Hepatic stellate cell (primary cell): ENCODE results near the gene PRKACG.
A peak's percentile ranks its signal among the peaks of the same experiment; 100 is the strongest.
"Not testable (repeated sequence)": the region's sequence is repeated elsewhere in the genome, so short reads cannot be mapped to it uniquely, and the experiment has no call there.

Experiments
- DNase-seq: peaks from one replicate; pipeline ENCODE4 v3.0.0; 2011; ENCODE audit warnings: low spot score

PRKACG gene

GRCh38 chr9:69014013-69014412, at the start of gene PRKACG:
TSS of gene PRKACG (minus strand) at chr9:69014113. CDS start at chr9:69014092, 21 bp downstream.
- no peak for DNase-seq

GRCh38 chr9:69062195-69062594, 48.3 kb upstream of the PRKACG start:
- no peak for DNase-seq

- no peak for DNase-seq
Observed at GRCh38 chr9:69060766-69061165, 46.9 kb upstream of the PRKACG start.

GRCh38 chr9:69058101-69058500, 44.2 kb upstream of the PRKACG start:
- no peak for DNase-seq

- DNase-seq: no peak
Observed at GRCh38 chr9:69056191-69056815, 42.4 kb upstream of the PRKACG start.

- DNase-seq: no peak
Observed at GRCh38 chr9:69054989-69055388, 41.1 kb upstream of the PRKACG start.

GRCh38 chr9:69050936-69051335, 37.0 kb upstream of the PRKACG start:
- DNase-seq: not testable (repeated sequence)

- DNase-seq: no peak
Observed at GRCh38 chr9:69049094-69049493, 35.2 kb upstream of the PRKACG start.

- no peak for DNase-seq
Observed at GRCh38 chr9:69047371-69047770, 33.5 kb upstream of the PRKACG start.

- DNase-seq: no peak
Observed at GRCh38 chr9:69046723-69047122, 32.8 kb upstream of the PRKACG start.

GRCh38 chr9:69045821-69046220, 31.9 kb upstream of the PRKACG start:
- no peak for DNase-seq

- DNase-seq: peak; percentile 25
Observed at GRCh38 chr9:69044240-69045219, 30.6 kb upstream of the PRKACG start.

GRCh38 chr9:69040646-69041045, 26.7 kb upstream of the PRKACG start:
- DNase-seq: no peak

- no peak for DNase-seq
Observed at GRCh38 chr9:69036799-69037198, 22.9 kb upstream of the PRKACG start.

GRCh38 chr9:69036309-69036708, 22.4 kb upstream of the PRKACG start:
- DNase-seq: peak; percentile 14

- DNase-seq: peak; percentile 93
Observed at GRCh38 chr9:69035438-69036308, 21.8 kb upstream of the PRKACG start, which contains the start of gene FXN. TSS of gene FXN (plus strand) at chr9:69035752. CDS start at chr9:69035783, 31 bp downstream.

- DNase-seq: no peak
Observed at GRCh38 chr9:69034071-69034470, 20.2 kb upstream of the PRKACG start.

- DNase-seq: no peak
Observed at GRCh38 chr9:69030851-69031645, 17.1 kb upstream of the PRKACG start.

GRCh38 chr9:69029535-69029934, 15.6 kb upstream of the PRKACG start:
- DNase-seq: no peak

- DNase-seq: no peak
Observed at GRCh38 chr9:69028754-69029153, 14.8 kb upstream of the PRKACG start.
